HEK293 (cell line): ENCODE data around the gene GJB3.

ENCODE experiments used
- CTCF ChIA-PET: fragments of 350-600 bp; formaldehyde crosslinking; extraction: SDS; loops from one replicate; lab custom pipeline; 2021; ENCODE audit warnings: antibody characterized with exemption; lab: Yijun Ruan, JAX
- POLR2A ChIA-PET: fragments of 300-600 bp; formaldehyde crosslinking; extraction: SDS; loops from one replicate; lab custom pipeline; 2020; ENCODE audit warnings: antibody characterized with exemption, inconsistent platforms; lab: Yijun Ruan, JAX
- H3K27ac ChIP-seq: fragments of 200-500 bp; sonication (Bioruptor generic); 2 replicates; pipeline ENCODE4 v1.5.1; 2014; ENCODE audit warnings: low read depth, low read length, control low read depth, inconsistent platforms; ENCODE audit errors: extremely low read depth
- H3K36me3 ChIP-seq, 2 experiments: fragments of 200-500 bp in 1 of 2; sonication (Bioruptor generic) in 1 of 2; 1 replicate in 1 of 2; 2 replicates in 1 of 2; pipeline ENCODE4 v1.5.1; 2014 to 2017; ENCODE audit warnings: inconsistent platforms in 2 of 2, low read length in 2 of 2; ENCODE audit not compliant: control insufficient read depth in 2 of 2, insufficient read depth in 1 of 2
- H3K4me1 ChIP-seq: fragments of 200-500 bp; sonication (Bioruptor generic); 2 replicates; pipeline ENCODE4 v1.5.1; 2014; ENCODE audit warnings: mild to moderate bottlenecking, low read length, inconsistent platforms; ENCODE audit not compliant: control insufficient read depth, insufficient read depth
- H3K4me3 ChIP-seq: 2 replicates; pipeline ENCODE4 v1.5.1; 2011; ENCODE audit warnings: low read depth, mild to moderate bottlenecking, control low read depth, low read length, moderate library complexity
- H3K9me3 ChIP-seq: fragments of 200-500 bp; sonication (Bioruptor generic); 2 replicates; pipeline ENCODE4 v1.5.1; 2014; ENCODE audit warnings: low read depth, low read length, inconsistent platforms; ENCODE audit not compliant: control insufficient read depth, insufficient read depth
- BCL11A ChIP-seq: fragments of 450-650 bp; formaldehyde crosslinking; IDR thresholded peaks from 2 replicates; pipeline ENCODE4 v1.5.1; 2016; ENCODE audit warnings: low read depth, missing biosample characterization, missing genetic modification characterization
- BCL6B ChIP-seq: fragments of 450-650 bp; formaldehyde crosslinking; IDR thresholded peaks from 2 replicates; pipeline ENCODE4 v1.5.1; 2017; ENCODE audit warnings: missing biosample characterization, missing genetic modification characterization
- CTCF ChIP-seq: fragments of 450-650 bp; formaldehyde crosslinking; IDR thresholded peaks from 2 replicates; pipeline ENCODE4 v1.5.1; 2016; ENCODE audit warnings: missing biosample characterization, missing genetic modification characterization
- EGR2 ChIP-seq: fragments of 450-650 bp; formaldehyde crosslinking; IDR thresholded peaks from 2 replicates; pipeline ENCODE4 v1.5.1; 2016; ENCODE audit warnings: low read depth, missing biosample characterization, missing genetic modification characterization
- IKZF3 ChIP-seq: fragments of 450-650 bp; IDR thresholded peaks from 2 replicates; pipeline ENCODE4 v1.5.0; 2018; ENCODE audit warnings: missing biosample characterization, mild to moderate bottlenecking, missing genetic modification characterization, moderate library complexity
- KLF17 ChIP-seq: fragments of 450-650 bp; formaldehyde crosslinking; IDR thresholded peaks from 2 replicates; pipeline ENCODE4 v1.5.1; 2016; ENCODE audit warnings: missing biosample characterization, missing genetic modification characterization
- OSR2 ChIP-seq: fragments of 450-650 bp; formaldehyde crosslinking; IDR thresholded peaks from 2 replicates; pipeline ENCODE4 v1.5.1; 2016; ENCODE audit warnings: missing biosample characterization, missing genetic modification characterization
- ZEB2 ChIP-seq: fragments of 450-650 bp; formaldehyde crosslinking; IDR thresholded peaks from 2 replicates; pipeline ENCODE4 v1.5.1; 2016; ENCODE audit warnings: missing biosample characterization, missing genetic modification characterization
- ZFHX2 ChIP-seq: fragments of 450-650 bp; formaldehyde crosslinking; conservative IDR thresholded peaks from 2 replicates; pipeline ENCODE4 v1.5.1; 2016; ENCODE audit warnings: missing biosample characterization, missing genetic modification characterization
- ZNF146 ChIP-seq: fragments of 450-650 bp; formaldehyde crosslinking; IDR thresholded peaks from 2 replicates; pipeline ENCODE4 v1.5.1; 2016; ENCODE audit warnings: missing biosample characterization, missing genetic modification characterization
- ZNF16 ChIP-seq: fragments of 450-650 bp; formaldehyde crosslinking; IDR thresholded peaks from 2 replicates; pipeline ENCODE4 v1.5.1; 2016; ENCODE audit warnings: low read depth, missing biosample characterization, missing genetic modification characterization
- ZNF174 ChIP-seq: fragments of 450-650 bp; formaldehyde crosslinking; IDR thresholded peaks from 2 replicates; pipeline ENCODE4 v1.5.0; 2017; ENCODE audit warnings: missing biosample characterization, mild to moderate bottlenecking, missing genetic modification characterization
- ZNF19 ChIP-seq: fragments of 450-650 bp; formaldehyde crosslinking; IDR thresholded peaks from 2 replicates; pipeline ENCODE4; 2016; ENCODE audit warnings: missing biosample characterization, missing genetic modification characterization, low read depth
- ZNF280C ChIP-seq: fragments of 450-650 bp; formaldehyde crosslinking; IDR thresholded peaks from 2 replicates; pipeline ENCODE4 v1.5.1; 2016; ENCODE audit warnings: missing biosample characterization, missing genetic modification characterization
- ZNF280D ChIP-seq: fragments of 450-650 bp; formaldehyde crosslinking; IDR thresholded peaks from 2 replicates; pipeline ENCODE4 v1.5.1; 2016; ENCODE audit warnings: missing biosample characterization, missing genetic modification characterization
- ZNF350 ChIP-seq: fragments of 450-650 bp; formaldehyde crosslinking; IDR thresholded peaks from 2 replicates; pipeline ENCODE4 v1.5.0; 2017; ENCODE audit warnings: missing biosample characterization, mild to moderate bottlenecking, missing genetic modification characterization
- ZNF37A ChIP-seq: fragments of 450-650 bp; IDR thresholded peaks from 2 replicates; pipeline ENCODE4 v1.5.1; 2018; ENCODE audit warnings: missing biosample characterization, missing genetic modification characterization
- ZNF530 ChIP-seq: fragments of 450-650 bp; formaldehyde crosslinking; IDR thresholded peaks from 2 replicates; pipeline ENCODE4 v1.5.1; 2016; ENCODE audit warnings: low read depth, missing biosample characterization, missing genetic modification characterization
- ZNF548 ChIP-seq: fragments of 450-650 bp; formaldehyde crosslinking; IDR thresholded peaks from 2 replicates; pipeline ENCODE4 v1.5.1; 2016; ENCODE audit warnings: missing biosample characterization, missing genetic modification characterization
- ZNF580 ChIP-seq: fragments of 450-650 bp; formaldehyde crosslinking; IDR thresholded peaks from 2 replicates; pipeline ENCODE4 v1.5.1; 2016; ENCODE audit warnings: missing biosample characterization, missing genetic modification characterization
- ZNF623 ChIP-seq: fragments of 450-650 bp; formaldehyde crosslinking; IDR thresholded peaks from 2 replicates; pipeline ENCODE4 v1.5.1; 2016; ENCODE audit warnings: missing biosample characterization, missing genetic modification characterization
- ZNF664 ChIP-seq: fragments of 450-650 bp; formaldehyde crosslinking; IDR thresholded peaks from 2 replicates; pipeline ENCODE4 v1.5.1; 2016; ENCODE audit warnings: missing biosample characterization, missing genetic modification characterization

GJB3 gene

GRCh38 chr1:34794001-34794789, 13.2 kb downstream of the GJB3 start:
- TF ChIP-seq BCL6B (tag by site-specific recombination): no peak
- TF ChIP-seq ZNF280D (tag by site-specific recombination): no peak
- TF ChIP-seq ZNF664 (tag by site-specific recombination): no peak
- TF ChIP-seq IKZF3: no peak
- TF ChIP-seq ZNF350 (tag by site-specific recombination): no peak
- no peak for TF ChIP-seq ZFHX2 (tag by site-specific recombination)
- TF ChIP-seq OSR2 (tag by site-specific recombination): no peak
- TF ChIP-seq ZNF280C (tag by site-specific recombination): no peak
- no peak for TF ChIP-seq ZNF37A
- TF ChIP-seq CTCF (tag by site-specific recombination): no peak
- no peak for TF ChIP-seq ZNF530 (tag by site-specific recombination)
- no peak for TF ChIP-seq KLF17 (tag by site-specific recombination)
- no peak for TF ChIP-seq ZNF16 (tag by site-specific recombination)
- CTCF ChIA-PET: interaction anchor here (0.6 to 1.4 kb wide), 2 partner anchors 8 to 66 kb away, joined by 4 read pairs; no protein-coding TSS in a partner anchor

GRCh38 chr1:34794790-34795180, 13.8 kb downstream of the GJB3 start:
- Histone ChIP-seq H3K27ac (no peak overlapping the region), H3K4me1 (no peaks in the 10 kb centered on the region), H3K9me3 (no peaks in the 10 kb centered on the region), H3K4me3 (no peak overlapping the region), H3K36me3 (no peaks in the 10 kb centered on the region)
- TF ChIP-seq ZEB2 (tag by site-specific recombination): no peak
- TF ChIP-seq EGR2 (tag by site-specific recombination): no peak
- TF ChIP-seq ZNF174 (tag by site-specific recombination): no peak
- no peak for TF ChIP-seq BCL11A (tag by site-specific recombination)
- no peak for TF ChIP-seq ZNF580 (tag by site-specific recombination)
- TF ChIP-seq ZNF623 (tag by site-specific recombination): no peak
- no peak for TF ChIP-seq ZNF19 (tag by site-specific recombination)
- no peak for TF ChIP-seq ZNF146 (tag by site-specific recombination)
- TF ChIP-seq ZNF548 (tag by site-specific recombination): no peak
- ChIA-PET POLR2A (no interaction called here), CTCF (interaction anchor here (0.6 to 1.4 kb wide), 3 partner anchors 8 to 976 kb away, joined by 3 to 4 read pairs (median 4); no protein-coding TSS in a partner anchor)

More at GRCh38 chr1:34794001-34794789, 13.2 kb downstream of the GJB3 start:
- Histone ChIP-seq H3K36me3 (no peaks in the 10 kb centered on the region), H3K4me3 (no peak overlapping the region), H3K9me3 (no peaks in the 10 kb centered on the region), H3K4me1 (no peaks in the 10 kb centered on the region), H3K27ac (no peak overlapping the region)
- POLR2A ChIA-PET: no interaction called here
